ENCODE results near the gene DGKH. TPM values are rescaled to one million over a fixed set of nuclear protein-coding genes. Genes with fewer than 3 reads are reported as not detected.

Gene DGKH
- total RNA-seq, 2 experiments from 2014 or later, result 12.6 to 13.7 TPM

DNA sequence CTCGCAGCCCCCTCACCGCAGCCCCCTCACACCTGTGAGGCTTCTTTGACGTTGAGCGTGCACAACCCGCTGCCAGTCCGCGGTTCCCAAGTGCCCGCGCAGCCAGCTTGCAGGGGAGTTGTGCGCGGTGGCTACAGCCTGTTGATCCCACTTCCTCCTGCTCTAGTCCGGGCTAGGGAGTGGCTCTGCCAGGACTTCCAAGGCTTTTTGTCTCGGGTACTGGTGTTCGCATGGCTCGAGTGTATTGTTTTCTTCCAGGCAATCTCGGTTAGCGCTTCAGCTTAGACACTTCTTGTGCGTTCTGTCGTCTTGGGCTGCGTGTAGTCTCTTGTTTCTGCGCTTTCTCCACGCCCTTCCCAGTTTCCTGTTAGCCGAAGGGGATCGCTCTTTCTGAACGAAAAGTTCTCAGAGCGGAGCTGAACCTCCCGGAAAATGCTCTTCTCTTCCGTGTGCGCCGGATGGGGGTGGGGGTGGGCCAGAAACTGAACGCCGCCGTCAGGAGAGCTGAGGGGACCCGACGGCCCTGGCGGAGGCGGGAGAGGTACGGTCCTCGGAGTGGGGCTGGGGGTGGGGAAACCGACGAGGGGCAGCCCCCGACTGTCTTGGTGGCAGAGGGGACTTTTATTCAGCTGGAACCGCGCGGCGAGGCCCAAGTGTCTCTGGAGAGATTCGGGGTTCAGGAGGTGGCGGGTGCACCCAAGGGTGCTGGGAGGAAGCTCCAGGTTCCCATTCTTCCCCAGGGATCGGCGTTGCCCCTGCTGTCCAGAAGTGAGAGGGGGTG, 697 bp upstream of the DGKH start:
- intact Hi-C loops (cut with micrococcal nuclease), result loop anchor here (1.0 to 10.0 kb wide), 9 partner anchors 7 to 985 kb away; partner anchors contain the start of genes AKAP11 and WBP4
- H3K9me3 Mint-ChIP-seq, result no peaks in the 10 kb centered on the region
- DNase-seq, result peak; percentile 64
- H3K4me3 Mint-ChIP-seq, result peak overlapping the region; percentile 89
- CTCF ChIA-PET, result interaction anchor here (0.6 to 0.9 kb wide), 4 partner anchors 12 to 714 kb away, joined by 3 read pairs; no protein-coding TSS in a partner anchor
- peak overlapping the region; percentile 80 for H3K27ac Mint-ChIP-seq
- H3K27me3 Mint-ChIP-seq (ENCODE audit: low read depth), result peaks cover 3% of the 10 kb centered on the region
- peaks cover 4% of the 10 kb centered on the region for H3K36me3 Mint-ChIP-seq (ENCODE audit: low read depth)
- peaks cover 21% of the 10 kb centered on the region for H3K4me1 Mint-ChIP-seq (ENCODE audit: low read depth)

DNA sequence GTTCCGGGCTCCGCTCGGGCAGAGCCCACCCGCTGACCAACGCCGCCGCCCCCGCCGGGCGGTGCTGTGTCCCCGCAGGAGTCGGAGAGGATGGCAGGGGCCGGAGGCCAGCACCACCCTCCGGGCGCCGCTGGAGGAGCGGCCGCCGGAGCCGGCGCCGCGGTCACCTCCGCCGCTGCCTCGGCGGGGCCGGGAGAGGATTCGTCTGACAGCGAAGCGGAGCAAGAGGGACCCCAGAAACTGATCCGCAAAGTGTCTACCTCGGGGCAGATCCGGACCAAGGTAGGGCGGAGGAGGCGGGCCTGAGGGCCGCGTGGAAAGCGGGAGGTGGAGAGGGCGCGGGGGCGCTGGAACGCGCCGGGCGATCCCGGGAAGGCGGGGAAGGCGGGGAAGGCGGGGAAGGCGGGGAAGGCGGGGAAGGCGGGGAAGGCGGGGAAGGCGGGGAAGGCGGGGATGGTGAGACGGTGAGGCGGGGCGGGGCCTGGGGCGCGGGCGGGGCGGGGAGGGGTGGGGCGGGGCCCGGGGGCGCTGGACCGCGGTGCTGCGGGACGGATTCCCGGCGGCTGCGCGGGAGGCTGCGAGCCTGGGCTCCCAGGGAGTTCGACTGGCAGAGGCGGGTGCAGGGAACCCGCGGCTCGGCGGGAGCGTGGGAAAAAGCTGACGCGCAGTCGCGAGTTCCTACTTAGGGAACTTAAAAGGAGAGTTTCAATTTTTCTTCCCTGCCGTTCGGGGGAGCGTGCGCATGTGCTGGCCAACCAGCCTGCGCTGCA, 421 bp downstream of the DGKH start:
- H3K4me1 Mint-ChIP-seq (ENCODE audit: low read depth), result peaks cover 21% of the 10 kb centered on the region
- H3K9me3 Mint-ChIP-seq, result no peaks in the 10 kb centered on the region
- peak overlapping the region; percentile 78 for H3K27ac Mint-ChIP-seq
- CTCF ChIA-PET, result interaction anchor here (0.9 kb wide), 1 partner anchor 87 kb away, joined by 3 read pairs; no protein-coding TSS in a partner anchor
- H3K27me3 Mint-ChIP-seq (ENCODE audit: low read depth), result peaks cover 3% of the 10 kb centered on the region
- intact Hi-C loops (cut with micrococcal nuclease), result loop anchor here (1.0 to 10.0 kb wide), 9 partner anchors 9 to 987 kb away; partner anchors contain the start of genes AKAP11 and WBP4
- peak; percentile 71 for DNase-seq
- peak overlapping the region; percentile 89 for H3K4me3 Mint-ChIP-seq
- H3K36me3 Mint-ChIP-seq (ENCODE audit: low read depth), result peaks cover 4% of the 10 kb centered on the region

GRCh38 chr13:42049454-42049813, 986 bp downstream of the DGKH start:
- Mint-ChIP-seq H3K27ac (peak overlapping the region; percentile 24), H3K4me3 (peak overlapping the region; percentile 89)
- intact Hi-C loops (cut with micrococcal nuclease), result loop anchor here (2.0 to 10.0 kb wide), 8 partner anchors 63 to 987 kb away; partner anchors contain the start of genes AKAP11 and WBP4

GRCh38 chr13:42054798-42055499, 6.5 kb downstream of the DGKH start:
- CTCF ChIA-PET, result interaction anchor here (0.6 to 1.6 kb wide), 2 partner anchors 15 to 103 kb away, joined by 3 to 4 read pairs; no protein-coding TSS in a partner anchor
- no peak overlapping the region for H3K27ac Mint-ChIP-seq
- H3K36me3 Mint-ChIP-seq (ENCODE audit: low read depth), result peaks cover 17% of the 10 kb centered on the region
- no peak for DNase-seq
- no peaks in the 10 kb centered on the region for H3K27me3 Mint-ChIP-seq (ENCODE audit: low read depth)
- intact Hi-C loops (cut with micrococcal nuclease), result no loop called here
- H3K4me3 Mint-ChIP-seq, result no peak overlapping the region
- peaks cover 29% of the 10 kb centered on the region for H3K4me1 Mint-ChIP-seq (ENCODE audit: low read depth)
- peaks cover 7% of the 10 kb centered on the region for H3K9me3 Mint-ChIP-seq

More at GRCh38 chr13:42049454-42049813, 986 bp downstream of the DGKH start:
- Mint-ChIP-seq H3K4me1 (ENCODE audit: low read depth) (peaks cover 24% of the 10 kb centered on the region), H3K9me3 (no peaks in the 10 kb centered on the region), H3K27me3 (ENCODE audit: low read depth) (peaks cover 3% of the 10 kb centered on the region), H3K36me3 (ENCODE audit: low read depth) (peaks cover 4% of the 10 kb centered on the region)
- CTCF ChIA-PET, result no interaction called here
- no peak for DNase-seq

DNA sequence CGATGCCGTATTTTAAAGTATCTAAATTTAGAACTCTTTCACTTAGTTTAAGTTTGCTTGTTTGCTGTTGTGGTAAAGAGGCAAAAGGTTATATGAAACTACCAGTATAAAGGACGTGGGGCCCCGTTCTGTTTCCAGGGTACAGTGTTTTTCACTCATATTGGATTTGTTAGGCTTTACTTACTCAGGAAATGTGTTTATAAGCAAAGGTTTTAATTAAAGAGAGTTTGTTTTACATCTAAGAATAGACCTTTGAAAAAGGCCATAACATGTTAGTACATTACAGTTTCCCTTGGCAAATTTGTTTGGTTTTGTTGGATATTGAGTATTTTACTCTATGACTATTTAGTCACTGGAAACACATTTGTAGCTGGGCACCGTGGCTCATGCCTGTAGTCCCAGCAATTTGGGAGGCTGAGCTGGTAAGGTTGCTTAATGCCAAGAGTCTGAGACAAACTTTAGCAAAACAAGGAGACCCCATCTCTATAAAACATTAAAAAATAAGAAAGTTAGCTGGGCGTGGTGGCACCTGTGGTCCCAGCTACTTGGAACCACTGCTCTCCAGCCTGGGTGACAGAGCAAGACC, 7.1 kb downstream of the DGKH start:
- peak; percentile 19 for DNase-seq
- no peak overlapping the region for H3K27ac Mint-ChIP-seq
- peaks cover 28% of the 10 kb centered on the region for H3K4me1 Mint-ChIP-seq (ENCODE audit: low read depth)
- H3K9me3 Mint-ChIP-seq, result peaks cover 7% of the 10 kb centered on the region
- no peak overlapping the region for H3K4me3 Mint-ChIP-seq
- H3K27me3 Mint-ChIP-seq (ENCODE audit: low read depth), result no peaks in the 10 kb centered on the region
- CTCF ChIA-PET, result interaction anchor here (0.5 to 1.6 kb wide), 4 partner anchors 14 to 94 kb away, joined by 3 to 4 read pairs (median 3); no protein-coding TSS in a partner anchor
- intact Hi-C loops (cut with micrococcal nuclease), result no loop called here
- peaks cover 17% of the 10 kb centered on the region for H3K36me3 Mint-ChIP-seq (ENCODE audit: low read depth)

DNA sequence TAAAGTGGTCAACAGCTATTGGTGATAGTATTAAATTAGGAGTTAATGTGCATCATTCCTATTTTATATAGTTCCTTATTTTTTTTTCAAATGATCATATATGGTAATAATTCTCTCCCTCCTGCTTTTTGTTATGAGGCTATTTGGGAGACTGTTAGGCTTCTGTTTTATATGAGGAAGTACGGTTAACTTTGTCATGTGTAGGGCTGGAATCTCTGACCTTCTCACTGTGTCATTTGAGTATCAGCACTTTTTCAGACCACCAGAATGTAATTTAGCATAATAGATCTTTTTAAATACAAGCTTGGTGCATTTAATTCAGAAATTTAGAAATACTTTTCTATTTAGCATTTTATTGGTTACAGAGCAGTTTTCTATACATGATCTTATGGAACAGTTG, 7.7 kb downstream of the DGKH start:
- DNase-seq, result no peak
- CTCF ChIA-PET, result interaction anchor here (0.5 to 1.6 kb wide), 4 partner anchors 13 to 94 kb away, joined by 3 to 4 read pairs (median 3); no protein-coding TSS in a partner anchor
- Mint-ChIP-seq H3K36me3 (ENCODE audit: low read depth) (peaks cover 16% of the 10 kb centered on the region), H3K27me3 (ENCODE audit: low read depth) (no peaks in the 10 kb centered on the region), H3K4me1 (ENCODE audit: low read depth) (peaks cover 26% of the 10 kb centered on the region), H3K4me3 (no peak overlapping the region), H3K9me3 (peaks cover 7% of the 10 kb centered on the region), H3K27ac (no peak overlapping the region)
- intact Hi-C loops (cut with micrococcal nuclease), result no loop called here

DNA sequence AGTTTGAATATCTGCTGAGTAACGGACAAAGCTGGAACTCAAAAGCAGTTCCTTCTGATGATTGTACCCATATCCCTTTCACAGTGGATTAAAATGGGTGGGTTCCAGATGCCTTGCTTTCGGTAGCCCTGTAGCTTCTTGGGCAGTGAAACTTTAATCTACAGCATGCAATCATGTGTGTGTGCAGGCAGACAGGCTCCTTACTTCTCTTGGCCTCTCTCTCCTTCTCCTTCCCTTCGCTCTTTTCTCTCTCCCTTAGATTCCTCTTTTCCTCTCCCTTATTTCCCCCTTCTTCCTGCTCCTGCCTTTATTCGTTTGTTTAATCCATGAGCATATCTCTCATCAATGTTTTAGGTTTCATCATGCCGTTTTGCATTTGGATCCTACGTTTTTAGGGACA, 8.1 kb downstream of the DGKH start:
- intact Hi-C loops (cut with micrococcal nuclease), result no loop called here
- peaks cover 24% of the 10 kb centered on the region for H3K4me1 Mint-ChIP-seq (ENCODE audit: low read depth)
- peaks cover 15% of the 10 kb centered on the region for H3K36me3 Mint-ChIP-seq (ENCODE audit: low read depth)
- no peak for DNase-seq
- peaks cover 7% of the 10 kb centered on the region for H3K9me3 Mint-ChIP-seq
- no peak overlapping the region for H3K27ac Mint-ChIP-seq
- no peak overlapping the region for H3K4me3 Mint-ChIP-seq
- no peaks in the 10 kb centered on the region for H3K27me3 Mint-ChIP-seq (ENCODE audit: low read depth)
- CTCF ChIA-PET, result interaction anchor here (1.1 to 1.2 kb wide), 2 partner anchors 44 to 95 kb away, joined by 3 read pairs; no protein-coding TSS in a partner anchor

DNA sequence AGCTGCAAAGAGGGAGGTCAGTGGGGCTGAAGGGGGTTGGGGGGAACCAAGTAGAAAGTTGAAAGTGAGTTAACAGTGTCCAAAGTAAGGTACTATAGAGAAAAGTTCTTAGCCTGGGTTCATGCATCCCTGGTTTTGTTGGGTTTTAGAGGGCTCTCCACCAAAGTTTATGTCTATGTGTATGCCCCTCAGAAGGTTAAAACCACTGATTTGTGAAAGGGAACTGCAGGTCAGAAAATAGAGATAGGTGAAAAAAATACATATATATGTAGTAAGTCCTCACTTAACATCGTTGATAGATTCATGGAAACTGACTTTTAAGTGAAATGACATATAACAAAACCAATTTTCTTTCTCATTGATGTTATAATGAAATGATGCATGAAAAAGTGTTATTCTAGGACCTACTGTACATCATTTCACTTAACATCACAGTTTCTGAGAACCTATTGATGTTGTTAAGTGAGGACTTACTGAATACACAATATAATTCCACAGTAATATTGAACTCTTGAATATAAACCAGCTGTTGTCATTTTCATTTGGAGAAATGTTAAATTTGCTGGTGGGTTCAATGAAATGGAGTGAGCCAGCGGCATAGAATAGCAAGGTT, 9.6 kb downstream of the DGKH start:
- intact Hi-C loops (cut with micrococcal nuclease), result no loop called here

GRCh38 chr13:42061943-42062342, 13.5 kb downstream of the DGKH start:
- intact Hi-C loops (cut with micrococcal nuclease), result no loop called here
- CTCF ChIA-PET, result no interaction called here
- Mint-ChIP-seq H3K27me3 (ENCODE audit: low read depth) (no peaks in the 10 kb centered on the region), H3K4me3 (no peak overlapping the region), H3K27ac (no peak overlapping the region), H3K36me3 (ENCODE audit: low read depth) (peaks cover 22% of the 10 kb centered on the region), H3K9me3 (peaks cover 7% of the 10 kb centered on the region), H3K4me1 (ENCODE audit: low read depth) (peaks cover 6% of the 10 kb centered on the region)
- no peak for DNase-seq

More for the DNA sequence above, 9.6 kb downstream of the DGKH start:
- H3K4me1 Mint-ChIP-seq (ENCODE audit: low read depth), result peaks cover 19% of the 10 kb centered on the region
- H3K4me3 Mint-ChIP-seq, result no peak overlapping the region
- H3K27me3 Mint-ChIP-seq (ENCODE audit: low read depth), result no peaks in the 10 kb centered on the region
- CTCF ChIA-PET, result interaction anchor here (0.6 kb wide), 1 partner anchor 410 kb away, joined by 4 read pairs; no protein-coding TSS in a partner anchor
- H3K36me3 Mint-ChIP-seq (ENCODE audit: low read depth), result peaks cover 17% of the 10 kb centered on the region
- peaks cover 7% of the 10 kb centered on the region for H3K9me3 Mint-ChIP-seq
- no peak overlapping the region for H3K27ac Mint-ChIP-seq
- no peak for DNase-seq

DNA sequence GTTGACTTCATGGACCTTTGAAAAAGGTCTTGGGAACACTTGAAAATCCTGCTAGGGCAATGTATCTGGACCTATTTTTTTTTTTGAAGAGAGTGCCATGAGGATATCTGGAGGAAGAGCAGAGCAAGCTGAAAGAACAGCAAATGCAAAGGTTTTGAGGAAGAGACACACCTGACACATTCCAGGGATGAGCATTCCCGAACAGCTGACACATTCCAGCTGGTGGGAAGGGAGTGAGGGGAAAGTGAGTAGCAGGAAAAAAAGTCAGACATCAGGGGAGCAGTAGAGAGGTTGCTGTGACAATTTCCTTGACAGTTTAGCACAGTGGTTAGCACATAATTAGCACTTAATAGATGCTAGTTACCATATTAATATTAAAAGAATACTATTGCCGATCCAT, 14.7 kb downstream of the DGKH start:
- Mint-ChIP-seq H3K4me3 (no peak overlapping the region), H3K36me3 (ENCODE audit: low read depth) (peaks cover 19% of the 10 kb centered on the region), H3K27me3 (ENCODE audit: low read depth) (no peaks in the 10 kb centered on the region), H3K4me1 (ENCODE audit: low read depth) (no peaks in the 10 kb centered on the region), H3K9me3 (peaks cover 6% of the 10 kb centered on the region), H3K27ac (no peak overlapping the region)
- intact Hi-C loops (cut with micrococcal nuclease), result no loop called here
- DNase-seq, result no peak
- CTCF ChIA-PET, result interaction anchor here (0.7 kb wide), 1 partner anchor 72 kb away, joined by 3 read pairs; no protein-coding TSS in a partner anchor

- H3K9me3 Mint-ChIP-seq, result no peaks in the 10 kb centered on the region
- H3K27me3 Mint-ChIP-seq (ENCODE audit: low read depth), result no peaks in the 10 kb centered on the region
- no peak overlapping the region for H3K27ac Mint-ChIP-seq
- CTCF ChIA-PET, result no interaction called here
- DNase-seq, result no peak
- intact Hi-C loops (cut with micrococcal nuclease), result no loop called here
- peaks cover 2% of the 10 kb centered on the region for H3K4me1 Mint-ChIP-seq (ENCODE audit: low read depth)
- H3K4me3 Mint-ChIP-seq, result no peak overlapping the region
- H3K36me3 Mint-ChIP-seq (ENCODE audit: low read depth), result peaks cover 11% of the 10 kb centered on the region
Observed at GRCh38 chr13:42064259-42064658, 15.8 kb downstream of the DGKH start.
